ENCODE measurements around the gene GPR4. TPM values are rescaled to one million over a fixed set of nuclear protein-coding genes. Genes with fewer than 3 reads are reported as not detected.
"Not testable (repeated sequence)": the region's sequence is repeated elsewhere in the genome, so short reads cannot be mapped to it uniquely, and the experiment has no call there.

GPR4 gene
- total and polyA plus RNA-seq, 8 donors, result 0.56 to 3.0 (median 1.1) TPM

DNA sequence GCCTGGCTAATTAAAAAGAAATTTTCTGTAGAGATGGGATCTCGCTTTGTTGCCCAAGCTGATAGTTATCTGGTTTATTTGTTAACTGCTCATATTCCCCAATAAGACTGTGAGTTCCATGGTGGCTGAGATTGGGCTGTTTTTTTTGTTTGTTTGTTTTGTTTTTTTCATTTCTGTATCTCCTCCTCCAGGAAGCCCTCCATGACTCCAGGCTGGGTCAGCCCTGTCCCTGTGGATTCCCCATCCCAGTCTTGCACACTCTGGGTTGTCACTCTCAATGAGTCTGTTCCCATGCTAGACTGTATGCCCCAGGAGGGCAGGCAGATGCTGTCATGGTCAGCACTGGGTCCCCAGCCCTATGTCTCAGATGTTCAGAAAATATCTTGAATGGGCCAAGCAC, 34.3 kb upstream of the GPR4 start:
- no peak for ATAC-seq
- WGBS, 2 donors, result 97% methylated on average over 1 of the region's 1 CpG
- no peaks in the 10 kb centered on the region for H3K27me3 ChIP-seq
- intact Hi-C loops (cut with DNase I), result loop anchor here in 1 of 3 donors (10.0 kb wide), 1 partner anchor 111 kb away; no protein-coding TSS in a partner anchor
- H3K27ac ChIP-seq, result no peak overlapping the region
- no peak overlapping the region for H3K4me3 ChIP-seq
- H3K36me3 ChIP-seq, result no peaks in the 10 kb centered on the region
- DNase-seq, result no peak
- TF ChIP-seq, protein P1, sequence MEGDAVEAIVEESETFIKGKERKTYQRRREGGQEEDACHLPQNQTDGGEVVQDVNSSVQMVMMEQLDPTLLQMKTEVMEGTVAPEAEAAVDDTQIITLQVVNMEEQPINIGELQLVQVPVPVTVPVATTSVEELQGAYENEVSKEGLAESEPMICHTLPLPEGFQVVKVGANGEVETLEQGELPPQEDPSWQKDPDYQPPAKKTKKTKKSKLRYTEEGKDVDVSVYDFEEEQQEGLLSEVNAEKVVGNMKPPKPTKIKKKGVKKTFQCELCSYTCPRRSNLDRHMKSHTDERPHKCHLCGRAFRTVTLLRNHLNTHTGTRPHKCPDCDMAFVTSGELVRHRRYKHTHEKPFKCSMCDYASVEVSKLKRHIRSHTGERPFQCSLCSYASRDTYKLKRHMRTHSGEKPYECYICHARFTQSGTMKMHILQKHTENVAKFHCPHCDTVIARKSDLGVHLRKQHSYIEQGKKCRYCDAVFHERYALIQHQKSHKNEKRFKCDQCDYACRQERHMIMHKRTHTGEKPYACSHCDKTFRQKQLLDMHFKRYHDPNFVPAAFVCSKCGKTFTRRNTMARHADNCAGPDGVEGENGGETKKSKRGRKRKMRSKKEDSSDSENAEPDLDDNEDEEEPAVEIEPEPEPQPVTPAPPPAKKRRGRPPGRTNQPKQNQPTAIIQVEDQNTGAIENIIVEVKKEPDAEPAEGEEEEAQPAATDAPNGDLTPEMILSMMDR (IDR thresholded peaks at IDR 0.05), result no peak
- no peaks in the 10 kb centered on the region for H3K9me3 ChIP-seq
- FAIRE-seq, result no peak
- peaks cover 0 to 13% (median 0%) of the 10 kb centered on the region in 3 donors for H3K4me1 ChIP-seq

- peak; percentile 71 to 85 (median 84) for ATAC-seq
- Histone ChIP-seq H3K9me3 (no peaks in the 10 kb centered on the region), H3K4me3 (no peak overlapping the region), H3K27me3 (no peaks in the 10 kb centered on the region), H3K4me1 (no peaks in the 10 kb centered on the region), H3K36me3 (peaks cover 0 to 13% (median 0%) of the 10 kb centered on the region in 3 donors), H3K27ac (no peak overlapping the region)
- DNase-seq, result peak in 4 of 6 donors; percentile 51 to 80 (median 74)
- TF ChIP-seq, protein P1 (IDR thresholded peaks at IDR 0.05), result no peak
- intact Hi-C loops (cut with DNase I), result loop anchor here in 1 of 3 donors (10.0 kb wide), 1 partner anchor 108 kb away; no protein-coding TSS in a partner anchor
- WGBS, 2 donors, result 63 to 65% methylated on average over 27 of the region's 27 CpGs
- FAIRE-seq, result no peak
Observed at GRCh38 chr19:45632468-45633196, 30.6 kb upstream of the GPR4 start.

GRCh38 chr19:45630463-45630862, 28.5 kb upstream of the GPR4 start:
- DNase-seq (no peak), ATAC-seq (no peak), FAIRE-seq (no peak)
- Histone ChIP-seq H3K27ac (no peak overlapping the region), H3K4me3 (no peak overlapping the region), H3K4me1 (no peaks in the 10 kb centered on the region), H3K27me3 (no peaks in the 10 kb centered on the region), H3K36me3 (peaks cover 0 to 17% (median 4%) of the 10 kb centered on the region in 3 donors), H3K9me3 (no peaks in the 10 kb centered on the region)
- intact Hi-C loops (cut with DNase I), result loop anchor here in 1 of 3 donors (10.0 kb wide), 1 partner anchor 106 kb away; no protein-coding TSS in a partner anchor
- TF ChIP-seq, protein P1 (IDR thresholded peaks at IDR 0.05), result no peak
- 88 to 97% methylated on average over 2 of the region's 2 CpGs for WGBS, 2 donors

- no peaks in the 10 kb centered on the region for H3K27me3 ChIP-seq
- no peak overlapping the region for H3K27ac ChIP-seq
- DNase-seq, result no peak
- no peak overlapping the region for H3K4me3 ChIP-seq
- no peak for FAIRE-seq
- H3K4me1 ChIP-seq, result no peaks in the 10 kb centered on the region
- no peaks in the 10 kb centered on the region for H3K9me3 ChIP-seq
- intact Hi-C loops (cut with DNase I), result loop anchor here in 1 of 3 donors (10.0 kb wide), 1 partner anchor 105 kb away; no protein-coding TSS in a partner anchor
- no peak for ATAC-seq
- TF ChIP-seq, protein P1 (IDR thresholded peaks at IDR 0.05), result no peak
- peaks cover 0 to 21% (median 4%) of the 10 kb centered on the region in 3 donors for H3K36me3 ChIP-seq
- WGBS, 2 donors, result 88 to 90% methylated on average over 4 of the region's 4 CpGs
Observed at GRCh38 chr19:45629704-45630103, 27.7 kb upstream of the GPR4 start.

GRCh38 chr19:45628219-45628618, 26.2 kb upstream of the GPR4 start:
- H3K27me3 ChIP-seq; intact Hi-C loops (cut with DNase I); FAIRE-seq; DNase-seq; ATAC-seq; H3K9me3 ChIP-seq; H3K4me3 ChIP-seq; H3K4me1 ChIP-seq; H3K27ac ChIP-seq: not testable (repeated sequence)
- WGBS, 2 donors, result 97 to 99% methylated on average over 7 of the region's 7 CpGs
- peaks cover 0 to 21% (median 4%) of the 10 kb centered on the region in 3 donors for H3K36me3 ChIP-seq

All from pancreas (tissue), 10 donors.